ENCODE data around the gene VGLL4.
"Not testable (repeated sequence)": the region's sequence is repeated elsewhere in the genome, so short reads cannot be mapped to it uniquely, and the experiment has no call there.

The VGLL4 gene

DNA sequence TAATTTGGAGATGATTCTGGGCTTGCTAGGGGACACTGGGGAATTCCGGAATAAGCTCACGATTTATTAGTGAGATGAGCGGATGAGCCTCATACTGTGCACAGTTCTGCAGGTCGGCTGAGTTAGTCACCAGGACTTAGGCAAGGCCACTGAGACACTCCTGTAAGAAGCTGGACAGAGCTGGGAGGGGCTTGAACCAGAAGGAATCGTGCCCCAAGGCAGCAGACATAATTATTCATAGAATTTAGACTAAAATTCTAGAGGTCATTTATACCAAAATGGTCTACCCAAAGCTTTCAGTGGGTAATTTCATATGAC, 121.4 kb downstream of the VGLL4 start:
- Histone ChIP-seq H3K27ac (ENCODE audit: low read length) (no peak overlapping the region), H3K4me3 (ENCODE audit: low read depth in 1 of 2, low read length in 2 of 2) (no peak overlapping the region), H3K9me3 (ENCODE audit: control insufficient read depth in 1 of 2, low read length in 2 of 2) (no peaks in the 10 kb centered on the region), H3K36me3 (ENCODE audit: control insufficient read depth in 1 of 2, insufficient read depth in 2 of 2, low read length in 2 of 2) (no peaks in the 10 kb centered on the region), H3K27me3 (ENCODE audit: low read depth, low read length) (no peaks in the 10 kb centered on the region), H3K4me1 (ENCODE audit: control insufficient read depth in 1 of 2, insufficient read depth in 2 of 2, low read length in 2 of 2) (peaks cover 8 to 11% of the 10 kb centered on the region in 2 donors)

- no peak overlapping the region for H3K4me3 ChIP-seq (ENCODE audit: low read depth in 1 of 2, low read length in 2 of 2)
- H3K27ac ChIP-seq (ENCODE audit: low read length): no peak overlapping the region
- H3K36me3 ChIP-seq (ENCODE audit: control insufficient read depth in 1 of 2, insufficient read depth in 2 of 2, low read length in 2 of 2): no peaks in the 10 kb centered on the region
- no peaks in the 10 kb centered on the region for H3K9me3 ChIP-seq (ENCODE audit: control insufficient read depth in 1 of 2, low read length in 2 of 2)
- H3K4me1 ChIP-seq (ENCODE audit: control insufficient read depth in 1 of 2, insufficient read depth in 2 of 2, low read length in 2 of 2): peaks cover 8 to 11% of the 10 kb centered on the region in 2 donors
- H3K27me3 ChIP-seq (ENCODE audit: low read depth, low read length): no peaks in the 10 kb centered on the region
These were observed 122.5 kb downstream of the VGLL4 start for GRCh38 chr3:11521167-11521566.

- peaks cover 4 to 12% of the 10 kb centered on the region in 2 donors for H3K4me1 ChIP-seq (ENCODE audit: control insufficient read depth in 1 of 2, insufficient read depth in 2 of 2, low read length in 2 of 2)
- H3K27me3 ChIP-seq (ENCODE audit: low read depth, low read length): no peaks in the 10 kb centered on the region
- no peak overlapping the region for H3K4me3 ChIP-seq (ENCODE audit: low read depth in 1 of 2, low read length in 2 of 2)
- no peak overlapping the region for H3K27ac ChIP-seq (ENCODE audit: low read length)
- no peaks in the 10 kb centered on the region for H3K9me3 ChIP-seq (ENCODE audit: control insufficient read depth in 1 of 2, low read length in 2 of 2)
- H3K36me3 ChIP-seq (ENCODE audit: control insufficient read depth in 1 of 2, insufficient read depth in 2 of 2, low read length in 2 of 2): no peaks in the 10 kb centered on the region
These were observed 126.1 kb downstream of the VGLL4 start for GRCh38 chr3:11517601-11518000.

DNA sequence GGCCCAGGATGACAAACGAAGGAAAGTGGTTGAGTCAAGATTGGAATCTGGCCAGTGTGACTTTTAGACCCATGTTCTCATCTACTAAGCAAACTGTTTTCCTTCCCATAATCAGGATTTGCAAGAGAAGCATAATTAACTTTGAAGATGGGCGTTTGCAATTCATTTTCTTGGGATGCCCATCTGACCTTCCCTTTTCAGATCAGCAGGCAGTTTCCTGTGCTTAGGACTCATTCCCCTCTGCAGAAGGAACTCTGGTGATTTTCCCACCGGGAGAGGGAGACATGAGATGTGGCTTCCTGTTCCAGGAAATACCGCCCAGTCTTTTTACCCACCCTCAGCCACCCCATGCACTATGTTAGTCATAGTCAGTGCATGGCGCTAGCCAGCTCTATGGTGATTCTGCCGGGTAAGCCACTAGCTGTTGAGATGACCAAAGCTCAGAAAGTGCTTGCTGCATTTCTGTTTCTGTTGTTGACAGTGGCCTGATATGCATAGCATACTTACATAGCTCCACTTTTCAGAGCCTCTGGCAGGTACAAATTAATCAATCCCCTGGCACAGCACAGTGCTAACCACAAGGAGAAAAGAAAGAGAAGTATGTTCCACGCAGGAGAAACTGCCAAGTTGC, 129.4 kb downstream of the VGLL4 start:
- Histone ChIP-seq H3K4me1 (ENCODE audit: control insufficient read depth in 1 of 2, insufficient read depth in 2 of 2, low read length in 2 of 2) (peaks cover 10 to 25% of the 10 kb centered on the region in 2 donors), H3K4me3 (ENCODE audit: low read depth in 1 of 2, low read length in 2 of 2) (no peak overlapping the region), H3K9me3 (ENCODE audit: control insufficient read depth in 1 of 2, low read length in 2 of 2) (no peaks in the 10 kb centered on the region), H3K27ac (ENCODE audit: low read length) (peak overlapping the region; percentile 20), H3K27me3 (ENCODE audit: low read depth, low read length) (no peaks in the 10 kb centered on the region), H3K36me3 (ENCODE audit: control insufficient read depth in 1 of 2, insufficient read depth in 2 of 2, low read length in 2 of 2) (no peaks in the 10 kb centered on the region)

DNA sequence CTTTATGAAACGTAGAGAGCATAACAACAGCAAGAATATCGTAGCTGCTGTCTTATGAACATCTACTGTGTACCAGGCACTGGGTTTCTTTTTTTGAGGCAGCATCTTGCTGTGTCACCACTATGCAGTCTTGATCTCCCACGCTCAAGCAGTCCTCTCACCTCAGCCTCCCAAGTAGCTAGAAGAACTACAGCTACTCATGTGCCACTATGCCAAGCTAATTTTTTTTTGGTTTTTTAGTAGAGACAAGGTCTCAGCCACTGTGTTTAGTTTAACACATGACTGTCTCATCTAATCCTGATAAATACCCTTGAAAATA, 129.9 kb downstream of the VGLL4 start:
- H3K27me3 ChIP-seq (ENCODE audit: low read depth, low read length): no peaks in the 10 kb centered on the region
- H3K4me1 ChIP-seq (ENCODE audit: control insufficient read depth in 1 of 2, insufficient read depth in 2 of 2, low read length in 2 of 2): peaks cover 15 to 27% of the 10 kb centered on the region in 2 donors
- H3K27ac ChIP-seq (ENCODE audit: low read length): peak overlapping the region; percentile 20
- no peaks in the 10 kb centered on the region for H3K9me3 ChIP-seq (ENCODE audit: control insufficient read depth in 1 of 2, low read length in 2 of 2)
- no peaks in the 10 kb centered on the region for H3K36me3 ChIP-seq (ENCODE audit: control insufficient read depth in 1 of 2, insufficient read depth in 2 of 2, low read length in 2 of 2)
- H3K4me3 ChIP-seq (ENCODE audit: low read depth in 1 of 2, low read length in 2 of 2): no peak overlapping the region

GRCh38 chr3:11513125-11513816, 130.4 kb downstream of the VGLL4 start:
- H3K4me3 ChIP-seq (ENCODE audit: low read depth in 1 of 2, low read length in 2 of 2); H3K36me3 ChIP-seq (ENCODE audit: control insufficient read depth in 1 of 2, insufficient read depth in 2 of 2, low read length in 2 of 2); H3K9me3 ChIP-seq (ENCODE audit: control insufficient read depth in 1 of 2, low read length in 2 of 2); H3K27me3 ChIP-seq (ENCODE audit: low read depth, low read length): not testable (repeated sequence)
- Histone ChIP-seq H3K27ac (ENCODE audit: low read length) (peak overlapping the region; percentile 20), H3K4me1 (ENCODE audit: control insufficient read depth in 1 of 2, insufficient read depth in 2 of 2, low read length in 2 of 2) (peaks cover 16 to 32% of the 10 kb centered on the region in 2 donors)

GRCh38 chr3:11511606-11512005, 132.1 kb downstream of the VGLL4 start:
- H3K36me3 ChIP-seq (ENCODE audit: control insufficient read depth in 1 of 2, insufficient read depth in 2 of 2, low read length in 2 of 2); H3K4me3 ChIP-seq (ENCODE audit: low read depth in 1 of 2, low read length in 2 of 2); H3K27me3 ChIP-seq (ENCODE audit: low read depth, low read length); H3K27ac ChIP-seq (ENCODE audit: low read length); H3K9me3 ChIP-seq (ENCODE audit: control insufficient read depth in 1 of 2, low read length in 2 of 2): not testable (repeated sequence)
- H3K4me1 ChIP-seq (ENCODE audit: control insufficient read depth in 1 of 2, insufficient read depth in 2 of 2, low read length in 2 of 2): peaks cover 16 to 34% of the 10 kb centered on the region in 2 donors

- H3K27ac ChIP-seq (ENCODE audit: low read length): peak overlapping the region; percentile 56
- H3K4me1 ChIP-seq (ENCODE audit: control insufficient read depth in 1 of 2, insufficient read depth in 2 of 2, low read length in 2 of 2): peaks cover 16 to 34% of the 10 kb centered on the region in 2 donors
- peak overlapping the region in 1 of 2 donors; percentile 8 for H3K4me3 ChIP-seq (ENCODE audit: low read depth in 1 of 2, low read length in 2 of 2)
These were observed 133.4 kb downstream of the VGLL4 start for GRCh38 chr3:11510356-11510755.

DNA sequence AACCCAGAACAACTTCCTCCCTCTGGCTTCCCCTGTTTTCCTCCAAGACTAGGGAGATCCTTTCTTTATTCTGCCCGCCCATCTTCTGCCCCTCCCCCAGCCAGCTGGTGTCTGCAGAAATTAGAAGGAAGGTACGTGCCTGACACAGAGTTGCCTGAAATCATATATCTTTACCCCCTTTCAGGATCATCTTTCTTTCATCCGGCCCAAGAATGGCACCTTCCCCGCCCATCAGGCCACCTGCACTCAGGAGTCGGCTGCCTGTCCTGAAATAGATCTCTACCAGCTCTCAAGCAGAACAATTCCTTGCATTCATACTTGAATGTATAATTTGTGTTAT, 133.7 kb downstream of the VGLL4 start:
- no peaks in the 10 kb centered on the region for H3K9me3 ChIP-seq (ENCODE audit: control insufficient read depth in 1 of 2, low read length in 2 of 2)
- peak overlapping the region; percentile 56 for H3K27ac ChIP-seq (ENCODE audit: low read length)
- H3K4me3 ChIP-seq (ENCODE audit: low read depth in 1 of 2, low read length in 2 of 2): peak overlapping the region in 1 of 2 donors; percentile 8
- H3K27me3 ChIP-seq (ENCODE audit: low read depth, low read length): no peaks in the 10 kb centered on the region
- H3K4me1 ChIP-seq (ENCODE audit: control insufficient read depth in 1 of 2, insufficient read depth in 2 of 2, low read length in 2 of 2): peaks cover 16 to 33% of the 10 kb centered on the region in 2 donors
- no peaks in the 10 kb centered on the region for H3K36me3 ChIP-seq (ENCODE audit: control insufficient read depth in 1 of 2, insufficient read depth in 2 of 2, low read length in 2 of 2)

More at GRCh38 chr3:11510356-11510755, 133.4 kb downstream of the VGLL4 start:
- H3K9me3 ChIP-seq (ENCODE audit: control insufficient read depth in 1 of 2, low read length in 2 of 2): no peaks in the 10 kb centered on the region
- H3K36me3 ChIP-seq (ENCODE audit: control insufficient read depth in 1 of 2, insufficient read depth in 2 of 2, low read length in 2 of 2): no peaks in the 10 kb centered on the region
- H3K27me3 ChIP-seq (ENCODE audit: low read depth, low read length): no peaks in the 10 kb centered on the region

- H3K4me3 ChIP-seq (ENCODE audit: low read depth in 1 of 2, low read length in 2 of 2): peak overlapping the region in 1 of 2 donors; percentile 8
- no peaks in the 10 kb centered on the region for H3K27me3 ChIP-seq (ENCODE audit: low read depth, low read length)
- H3K27ac ChIP-seq (ENCODE audit: low read length): peak overlapping the region; percentile 56
- H3K9me3 ChIP-seq (ENCODE audit: control insufficient read depth in 1 of 2, low read length in 2 of 2): no peaks in the 10 kb centered on the region
- peaks cover 16 to 27% of the 10 kb centered on the region in 2 donors for H3K4me1 ChIP-seq (ENCODE audit: control insufficient read depth in 1 of 2, insufficient read depth in 2 of 2, low read length in 2 of 2)
- no peaks in the 10 kb centered on the region for H3K36me3 ChIP-seq (ENCODE audit: control insufficient read depth in 1 of 2, insufficient read depth in 2 of 2, low read length in 2 of 2)
These were observed 134.3 kb downstream of the VGLL4 start for GRCh38 chr3:11509173-11510000.

- H3K9me3 ChIP-seq (ENCODE audit: control insufficient read depth in 1 of 2, low read length in 2 of 2): no peaks in the 10 kb centered on the region
- peak overlapping the region; percentile 56 for H3K27ac ChIP-seq (ENCODE audit: low read length)
- H3K4me3 ChIP-seq (ENCODE audit: low read depth in 1 of 2, low read length in 2 of 2): no peak overlapping the region
- H3K36me3 ChIP-seq (ENCODE audit: control insufficient read depth in 1 of 2, insufficient read depth in 2 of 2, low read length in 2 of 2): no peaks in the 10 kb centered on the region
- H3K4me1 ChIP-seq (ENCODE audit: control insufficient read depth in 1 of 2, insufficient read depth in 2 of 2, low read length in 2 of 2): peaks cover 12 to 22% of the 10 kb centered on the region in 2 donors
- no peaks in the 10 kb centered on the region for H3K27me3 ChIP-seq (ENCODE audit: low read depth, low read length)
These were observed 135.2 kb downstream of the VGLL4 start for GRCh38 chr3:11508346-11509172.

Measured in muscle layer of duodenum (tissue), 2 donors.